ENCODE measurements around the gene ANKEF1. TPM values are rescaled to one million over a fixed set of nuclear protein-coding genes. Genes with fewer than 3 reads are reported as not detected.

The ANKEF1 gene
- total and polyA plus RNA-seq, 8 donors, result 5.3 to 7.5 (median 6.3) TPM

GRCh38 chr20:10007747-10008146 lies 27.0 kb upstream of the ANKEF1 start:
- no peak for TF ChIP-seq CTCF (IDR thresholded peaks at IDR 0.05)
- DNase-seq (no peak), ATAC-seq (no peak)
- Histone ChIP-seq H3K27me3 (no peaks in the 10 kb centered on the region), H3K27ac (no peak overlapping the region), H3K4me1 (no peaks in the 10 kb centered on the region), H3K4me3 (no peak overlapping the region), H3K9me3 (no peaks in the 10 kb centered on the region), H3K36me3 (no peaks in the 10 kb centered on the region)
- intact Hi-C loops (cut with DNase I), result no loop called here

- Histone ChIP-seq H3K27ac (no peak overlapping the region), H3K4me3 (no peak overlapping the region), H3K27me3 (no peaks in the 10 kb centered on the region), H3K9me3 (no peaks in the 10 kb centered on the region), H3K36me3 (no peaks in the 10 kb centered on the region), H3K4me1 (no peaks in the 10 kb centered on the region)
- intact Hi-C loops (cut with DNase I), result no loop called here
- DNase-seq (no peak), ATAC-seq (no peak)
- no peak for TF ChIP-seq CTCF (IDR thresholded peaks at IDR 0.05)
Measured at GRCh38 chr20:10012464-10012863, 22.3 kb upstream of the ANKEF1 start.

- DNase-seq (no peak), ATAC-seq (no peak)
- intact Hi-C loops (cut with DNase I), result no loop called here
- no peaks in the 10 kb centered on the region for H3K4me1 ChIP-seq
- no peak overlapping the region for H3K4me3 ChIP-seq
- H3K27ac ChIP-seq, result no peak overlapping the region
- no peak for TF ChIP-seq CTCF (IDR thresholded peaks at IDR 0.05)
- H3K9me3 ChIP-seq, result no peaks in the 10 kb centered on the region
- H3K36me3 ChIP-seq, result no peaks in the 10 kb centered on the region
- H3K27me3 ChIP-seq, result no peaks in the 10 kb centered on the region
Measured at GRCh38 chr20:10014431-10014830, 20.4 kb upstream of the ANKEF1 start.

GRCh38 chr20:10020937-10021336 lies 13.8 kb upstream of the ANKEF1 start:
- Histone ChIP-seq H3K27ac (no peak overlapping the region), H3K4me1 (peaks cover 0 to 3% of the 10 kb centered on the region in 2 donors), H3K4me3 (no peak overlapping the region), H3K27me3 (no peaks in the 10 kb centered on the region), H3K9me3 (no peaks in the 10 kb centered on the region), H3K36me3 (no peaks in the 10 kb centered on the region)
- DNase-seq (no peak), ATAC-seq (peak; percentile 91)
- no peak for TF ChIP-seq CTCF (IDR thresholded peaks at IDR 0.05)
- intact Hi-C loops (cut with DNase I), result no loop called here

GRCh38 chr20:10022625-10023024 lies 12.2 kb upstream of the ANKEF1 start:
- H3K4me1 ChIP-seq, result peaks cover 0 to 3% of the 10 kb centered on the region in 2 donors
- ATAC-seq (no peak), DNase-seq (no peak)
- H3K9me3 ChIP-seq, result no peaks in the 10 kb centered on the region
- H3K4me3 ChIP-seq, result no peak overlapping the region
- no peaks in the 10 kb centered on the region for H3K27me3 ChIP-seq
- no peak for TF ChIP-seq CTCF (IDR thresholded peaks at IDR 0.05)
- H3K27ac ChIP-seq, result no peak overlapping the region
- H3K36me3 ChIP-seq, result no peaks in the 10 kb centered on the region
- intact Hi-C loops (cut with DNase I), result no loop called here
